Right atrium auricular region (tissue), 2 donors: ENCODE measurements around the gene QSER1. TPM values are rescaled to one million over a fixed set of nuclear protein-coding genes. Genes with fewer than 3 reads are reported as not detected.

Source experiments
- DNase-seq: peaks from one replicate; pipeline ENCODE4 v3.0.0-alpha.2; 2019; ENCODE audit warnings: low spot score
- H3K27ac ChIP-seq, 2 donors: fragments of 200-600 bp; sonication (generic); 1 replicate in 1 of 2; 2 replicates in 1 of 2; pipeline ENCODE4 v1.5.1; 2016 to 2019
- H3K27me3 ChIP-seq, 2 donors: fragments of 200-600 bp; sonication (generic); one replicate each; pipeline versions ENCODE4 v1.5.1 to v1.6.0; 2017 to 2019
- H3K36me3 ChIP-seq: fragments of 200-600 bp; sonication (generic); one replicate; pipeline ENCODE4 v1.5.1; 2016
- H3K4me1 ChIP-seq, 2 donors: fragments of 200-600 bp; sonication (generic); one replicate each; pipeline versions ENCODE4 v1.5.1 to v1.6.0; 2017 to 2019
- H3K4me3 ChIP-seq, 2 donors: fragments of 200-600 bp; sonication (generic); 1 replicate in 1 of 2; 2 replicates in 1 of 2; pipeline ENCODE4 v1.5.1; 2017 to 2019; ENCODE audit warnings: mild to moderate bottlenecking in 1 of 2, moderate library complexity in 1 of 2
- H3K9me3 ChIP-seq, 2 donors: fragments of 200-600 bp; sonication (generic); one replicate each; pipeline ENCODE4 v1.5.1; 2019
- CTCF ChIP-seq, 2 donors: fragments of 200-600 bp; sonication (generic); IDR thresholded peaks; one replicate each; pipeline ENCODE4 v1.5.1; 2019; ENCODE audit warnings: antibody characterized with exemption in 2 of 2
- total RNA-seq, 2 donors: library from RNA; depleted of rRNA; stranded (reverse); fragments of >200 nt; gene quantifications; one replicate each; pipeline ENCODE4 v1.1.0, GENCODE V29; 2016

The QSER1 gene
- total RNA-seq, 2 donors from 2014 or later = 17.5 to 23.7 TPM

- peaks cover 8% of the 10 kb centered on the region for H3K36me3 ChIP-seq
Observed at GRCh38 chr11:32939866-32940265, 47.3 kb downstream of the QSER1 start.

DNA sequence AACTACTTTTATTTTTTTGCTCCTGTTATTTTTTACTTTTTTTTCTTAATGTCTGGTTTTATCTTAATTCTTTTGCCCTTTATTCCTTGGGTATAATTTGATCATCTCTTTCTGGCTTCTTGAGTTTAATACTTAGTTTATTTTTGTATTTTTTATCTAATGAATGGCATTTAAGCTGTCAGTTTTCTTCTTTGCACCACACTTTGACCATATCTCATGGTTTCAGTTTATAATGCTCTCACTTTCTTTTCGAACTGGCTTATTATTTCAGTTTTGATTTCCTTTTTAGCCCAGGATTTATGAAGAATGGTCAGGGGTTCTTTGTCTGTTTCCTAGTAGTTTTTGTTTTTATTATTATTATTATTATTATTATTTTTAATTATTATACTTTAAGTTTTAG lies 48.3 kb downstream of the QSER1 start:
- Histone ChIP-seq H3K27me3 (no peaks in the 10 kb centered on the region), H3K27ac (no peak overlapping the region), H3K9me3 (no peaks in the 10 kb centered on the region), H3K36me3 (peaks cover 8% of the 10 kb centered on the region), H3K4me1 (no peaks in the 10 kb centered on the region), H3K4me3 (no peak overlapping the region)
- DNase-seq = no peak
- no peak for TF ChIP-seq CTCF (IDR thresholded peaks at IDR 0.05)

More at GRCh38 chr11:32939866-32940265, 47.3 kb downstream of the QSER1 start:
- TF ChIP-seq CTCF (IDR thresholded peaks at IDR 0.05) = no peak
- Histone ChIP-seq H3K4me1 (no peaks in the 10 kb centered on the region), H3K9me3 (no peaks in the 10 kb centered on the region), H3K27me3 (no peaks in the 10 kb centered on the region), H3K4me3 (no peak overlapping the region), H3K27ac (no peak overlapping the region)
- no peak for DNase-seq

- Histone ChIP-seq H3K27me3 (no peaks in the 10 kb centered on the region), H3K27ac (no peak overlapping the region), H3K4me1 (no peaks in the 10 kb centered on the region), H3K36me3 (no peaks in the 10 kb centered on the region), H3K9me3 (no peaks in the 10 kb centered on the region), H3K4me3 (no peak overlapping the region)
- TF ChIP-seq CTCF (IDR thresholded peaks at IDR 0.05) = no peak
- no peak for DNase-seq
Observed at GRCh38 chr11:32947978-32948377, 55.4 kb downstream of the QSER1 start.

DNA sequence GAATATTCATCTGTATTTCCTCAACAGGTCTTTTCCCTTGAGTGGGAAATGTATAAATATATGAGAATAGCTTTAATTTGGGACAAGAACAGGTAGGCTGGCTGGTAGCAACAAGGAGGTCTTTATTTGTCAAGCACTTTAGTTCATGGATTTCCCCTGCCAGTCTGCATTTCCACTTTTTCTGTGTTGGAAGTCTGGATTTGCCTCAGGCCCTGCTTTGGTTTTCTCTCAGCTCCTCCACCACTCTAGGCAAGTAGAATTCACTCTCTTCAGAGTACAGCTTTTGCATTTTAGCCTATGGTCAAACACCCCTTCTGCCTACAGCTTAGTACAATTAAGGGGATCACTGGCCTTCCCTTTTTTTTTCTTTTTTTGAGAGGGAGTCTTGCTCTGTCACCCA lies 57.1 kb downstream of the QSER1 start:
- no peak for DNase-seq
- Histone ChIP-seq H3K27ac (no peak overlapping the region), H3K4me3 (no peak overlapping the region), H3K9me3 (no peaks in the 10 kb centered on the region), H3K27me3 (no peaks in the 10 kb centered on the region), H3K36me3 (peaks cover 4% of the 10 kb centered on the region), H3K4me1 (no peaks in the 10 kb centered on the region)
- TF ChIP-seq CTCF (IDR thresholded peaks at IDR 0.05) = no peak

GRCh38 chr11:32952421-32952820 lies 59.8 kb downstream of the QSER1 start:
- Histone ChIP-seq H3K4me3 (no peak overlapping the region), H3K27ac (no peak overlapping the region), H3K27me3 (no peaks in the 10 kb centered on the region), H3K36me3 (peaks cover 10% of the 10 kb centered on the region), H3K4me1 (no peaks in the 10 kb centered on the region), H3K9me3 (no peaks in the 10 kb centered on the region)
- no peak for DNase-seq
- TF ChIP-seq CTCF (IDR thresholded peaks at IDR 0.05) = no peak

DNA sequence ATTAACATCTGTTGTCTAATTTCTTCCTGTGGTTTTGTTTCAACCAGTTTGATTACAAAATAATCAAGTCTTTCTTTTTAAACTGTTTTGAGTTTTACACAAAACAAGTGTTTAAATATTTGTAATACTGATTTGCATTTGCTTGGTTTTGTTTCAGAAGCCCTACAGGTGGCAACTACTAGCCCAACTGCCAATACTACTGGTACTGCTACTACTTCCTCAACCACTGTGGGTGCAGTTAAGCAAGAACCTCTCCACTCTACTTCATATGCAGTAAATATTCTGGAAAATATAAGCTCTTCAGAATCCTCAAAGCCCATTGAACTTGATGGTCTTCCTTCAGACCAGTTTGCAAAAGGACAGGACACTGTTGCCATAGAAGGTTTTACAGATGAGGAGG lies 61.1 kb downstream of the QSER1 start:
- TF ChIP-seq CTCF (IDR thresholded peaks at IDR 0.05) = no peak
- Histone ChIP-seq H3K27ac (no peak overlapping the region), H3K4me3 (no peak overlapping the region), H3K9me3 (no peaks in the 10 kb centered on the region), H3K36me3 (peaks cover 10% of the 10 kb centered on the region), H3K27me3 (no peaks in the 10 kb centered on the region), H3K4me1 (no peaks in the 10 kb centered on the region)
- no peak for DNase-seq
